ENCODE data around the gene COL27A1. TPM values are rescaled to one million over a fixed set of nuclear protein-coding genes. Genes with fewer than 3 reads are reported as not detected.

The COL27A1 gene
- total and polyA plus RNA-seq, 2 experiments from 2014 or later, result 10.5 to 18.0 TPM

GRCh38 chr9:114140850-114141249 is 14.5 kb upstream of the COL27A1 start:
- H3K27me3 Mint-ChIP-seq (ENCODE audit: insufficient read depth, low read depth, poor library complexity), result peaks cover 8% of the 10 kb centered on the region
- DNase-seq (ENCODE audit: low spot score) (no peak), ATAC-seq (no peak)
- Histone ChIP-seq H3K9me2 (ENCODE audit: insufficient read depth) (no peaks in the 10 kb centered on the region), H4K20me1 (replicated peaks; ENCODE audit: insufficient read depth) (no peaks in the 10 kb centered on the region), H3K79me2 (replicated peaks; ENCODE audit: insufficient read depth) (no peaks in the 10 kb centered on the region), H2AFZ (no peak overlapping the region), H3K36me3 (ENCODE audit: insufficient read depth) (no peaks in the 10 kb centered on the region), H3K4me1 (ENCODE audit: insufficient read depth) (no peaks in the 10 kb centered on the region), H3K4me2 (no peak overlapping the region), H3K4me3 (no peak overlapping the region), H3K27ac (ENCODE audit: low read depth) (no peak overlapping the region), H3K27me3 (ENCODE audit: insufficient read depth) (no peaks in the 10 kb centered on the region), H3F3A (replicated peaks; ENCODE audit: low read depth) (no peaks in the 10 kb centered on the region)
- H3K27ac Mint-ChIP-seq, result no peak overlapping the region
- H3K4me3 Mint-ChIP-seq, result no peak overlapping the region
- H3K36me3 Mint-ChIP-seq (ENCODE audit: low read depth), result no peaks in the 10 kb centered on the region; the same call in 2 of the 3 replicates
- TF ChIP-seq REST (IDR thresholded peaks at IDR 0.05; ENCODE audit: unreplicated experiment) (no peak), ZNF462 (CRISPR knock-in tag; IDR thresholded peaks at IDR 0.05) (no peak), NANOG (IDR thresholded peaks at IDR 0.05; ENCODE audit: borderline replicate concordance) (no peak), POLR2AphosphoS5 (IDR thresholded peaks at IDR 0.05; ENCODE audit: low read depth) (no peak), EZH2 (IDR thresholded peaks at IDR 0.05; ENCODE audit: low read depth, unreplicated experiment) (no peak), STAT1 (IDR thresholded peaks at IDR 0.05; ENCODE audit: unreplicated experiment) (no peak), JUNB (IDR thresholded peaks at IDR 0.05; ENCODE audit: unreplicated experiment) (no peak), CREB1 (CRISPR knock-in tag; IDR thresholded peaks at IDR 0.05; ENCODE audit: low read depth) (no peak), ZNF331 (CRISPR knock-in tag; IDR thresholded peaks at IDR 0.05; ENCODE audit: low read depth) (no peak), ETS1 (IDR thresholded peaks at IDR 0.05) (no peak), EZH2phosphoT487 (IDR thresholded peaks at IDR 0.05; ENCODE audit: unreplicated experiment) (no peak), CTCF (conservative IDR thresholded peaks at IDR 0.05; ENCODE audit: low read depth in 2 of 2) (no peak), ZNF114 (CRISPR knock-in tag; IDR thresholded peaks at IDR 0.05) (no peak)
- no peaks in the 10 kb centered on the region for H3K4me1 Mint-ChIP-seq
- no peaks in the 10 kb centered on the region for H3K9me3 Mint-ChIP-seq

Measured in GM23338 (cell line).